Middle frontal gyrus (tissue), 1 donor: ENCODE data around the gene CETP.

Experiments
- DNase-seq: peaks from one replicate; pipeline ENCODE4 v3.0.0-alpha.2; 2015; ENCODE audit warnings: low spot score; ENCODE audit errors: extremely low spot score

Gene CETP

DNA sequence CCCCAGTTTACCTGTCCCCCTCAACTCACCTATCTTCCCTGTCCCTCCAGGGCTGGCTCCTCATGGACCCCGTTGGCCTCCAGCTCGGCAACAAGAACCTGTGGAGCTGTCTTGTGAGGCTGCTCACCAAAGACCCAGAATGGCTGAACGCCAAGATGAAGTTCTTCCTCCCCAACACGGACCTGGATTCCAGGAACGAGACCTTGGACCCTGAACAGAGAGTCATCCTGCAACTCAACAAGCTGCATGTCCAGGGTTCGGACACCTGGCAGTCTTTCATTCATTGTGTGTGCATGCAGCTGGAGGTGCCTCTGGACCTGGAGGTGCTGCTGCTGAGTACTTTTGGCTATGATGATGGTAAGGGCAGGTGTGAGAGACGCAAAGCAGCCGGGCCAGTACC lies 58.9 kb downstream of the CETP start:
- DNase-seq, result no peak

DNA sequence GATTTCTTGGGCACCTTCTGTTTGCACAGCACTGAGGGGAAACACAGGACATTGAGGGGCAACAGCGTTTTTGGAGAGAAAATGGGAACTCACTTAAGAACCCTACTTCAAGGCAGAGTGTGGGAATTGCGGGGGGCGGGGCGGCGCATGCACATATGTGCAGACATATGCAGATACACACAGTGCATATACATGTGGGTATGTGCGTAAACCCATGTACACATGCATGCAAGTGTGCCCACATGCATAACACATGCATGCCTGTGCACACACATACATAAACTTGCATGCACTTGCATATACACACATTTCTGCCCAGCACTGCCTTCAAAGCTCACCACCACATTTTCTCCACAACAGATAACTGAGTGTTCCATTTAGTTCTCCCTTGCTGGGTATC lies 60.0 kb downstream of the CETP start:
- DNase-seq, result no peak

DNA sequence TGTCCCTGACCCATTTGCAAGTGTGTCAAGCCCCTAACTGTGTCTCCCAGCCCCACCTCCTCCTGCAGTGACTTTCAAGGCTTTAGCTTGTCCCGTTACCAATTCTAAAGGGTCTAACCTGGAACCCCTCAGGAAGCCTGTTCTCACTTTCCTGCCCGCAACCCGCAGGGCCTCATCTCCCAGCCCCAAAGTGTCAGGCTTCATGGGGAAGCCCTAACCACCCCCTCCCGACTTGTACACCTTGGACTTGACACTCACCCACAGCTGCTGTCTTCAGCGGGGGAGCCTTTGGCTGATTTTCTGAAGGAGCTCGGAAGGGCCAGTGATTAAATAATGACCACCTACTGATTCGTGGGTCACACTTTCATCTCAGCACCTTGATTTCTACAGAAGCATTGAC lies 60.7 kb downstream of the CETP start:
- DNase-seq, result no peak

GRCh38 chr16:57023541-57024249 lies 61.9 kb downstream of the CETP start:
- no peak for DNase-seq

- DNase-seq, result no peak
Observed at GRCh38 chr16:57024894-57025680, 63.3 kb downstream of the CETP start.

GRCh38 chr16:57025941-57026777 lies 64.4 kb downstream of the CETP start:
- no peak for DNase-seq

- no peak for DNase-seq
Observed at GRCh38 chr16:57026778-57027062, 65.0 kb downstream of the CETP start.

GRCh38 chr16:57027067-57027466 lies 65.3 kb downstream of the CETP start:
- DNase-seq, result no peak

- DNase-seq, result no peak
Observed at GRCh38 chr16:57028086-57028485, 66.3 kb downstream of the CETP start.

GRCh38 chr16:57029161-57030160 lies 67.7 kb downstream of the CETP start:
- DNase-seq, result no peak

- DNase-seq, result no peak
Observed at GRCh38 chr16:57030346-57030902, 68.7 kb downstream of the CETP start.

DNA sequence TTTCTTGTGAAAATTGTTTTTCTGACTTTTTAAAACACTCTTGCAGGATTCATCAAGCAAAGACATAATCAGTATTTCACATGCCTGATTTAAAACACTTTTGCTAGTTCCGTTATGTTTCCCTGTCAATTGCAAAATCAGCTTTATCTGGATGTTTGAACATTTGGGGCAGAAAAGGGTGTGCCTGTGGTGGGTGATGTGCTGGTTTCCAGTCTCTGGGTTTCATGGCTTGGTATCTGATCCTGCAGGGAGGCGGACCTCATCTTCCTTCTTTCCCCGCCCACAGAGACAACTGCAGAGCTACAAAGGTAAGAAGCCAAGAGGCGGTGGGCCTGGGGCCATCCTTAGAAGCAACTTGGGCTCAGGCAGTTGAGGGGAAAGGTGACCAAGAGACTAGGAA lies 69.4 kb downstream of the CETP start:
- no peak for DNase-seq

- DNase-seq, result no peak
Observed at GRCh38 chr16:57032346-57032745, 70.6 kb downstream of the CETP start.

GRCh38 chr16:57032931-57033330 lies 71.2 kb downstream of the CETP start:
- no peak for DNase-seq
